HCT116 (cell line): Measurements from ENCODE around the gene CFAP77. TPM values are rescaled to one million over a fixed set of nuclear protein-coding genes. Genes with fewer than 3 reads are reported as not detected.

ENCODE experiments used
- ATAC-seq: fragments of 200-7000 bp; cut with Tn5 transposase; 2 replicates; pipeline ENCODE4 v1.9.1; 2020; ENCODE audit warnings: mild to moderate bottlenecking, moderate library complexity
- BruUV-seq: library from RNA; stranded (reverse); fragments of 400-500 nt; replicated peaks from 2 replicates; lab custom pipeline; 2021; lab: Mats Ljungman, UMichigan
- CTCF ChIA-PET: fragments of 300-600 bp; sonication (Branson Sonifier 250); formaldehyde crosslinking; loops from one replicate; lab custom pipeline; 2021; ENCODE audit warnings: antibody characterized with exemption; lab: Charles Lee
- POLR2A ChIA-PET: fragments of 300-600, 350-600 bp; sonication (Branson Sonifier 250); formaldehyde crosslinking; loops from one replicate; lab custom pipeline; 2021; ENCODE audit warnings: antibody characterized with exemption; lab: Charles Lee
- RAD21 ChIA-PET, 2 experiments: fragments of 300-600 bp; sonication (Branson Sonifier 250); formaldehyde crosslinking; loops; one replicate each; lab custom pipeline; 2023; ENCODE audit warnings: low total read pairs in 2 of 2; ENCODE audit not compliant: uncharacterized antibody in 2 of 2, unreplicated experiment in 2 of 2, low non-redundant PET in 1 of 2; lab: Charles Lee
- DNase-seq: peaks from one replicate; pipeline ENCODE4 v3.0.0-alpha.2; 2010; ENCODE audit warnings: low read depth, low spot score
- H2AFZ ChIP-seq: fragments of 200-600 bp; shearing (Covaris generic), sonication (generic); 2 replicates; pipeline ENCODE4 v1.6.1; 2017; ENCODE audit warnings: low read depth, mixed run types, mixed read lengths, antibody characterized with exemption, low read length; ENCODE audit not compliant: poor library complexity, severe bottlenecking
- H3K27ac ChIP-seq: 2 replicates; pipeline ENCODE4 v1.5.1; 2012; ENCODE audit warnings: low read depth, low read length
- H3K27me3 ChIP-seq: fragments of 200-600 bp; sonication (generic); 2 replicates; pipeline ENCODE4 v1.6.1; 2016; ENCODE audit warnings: mixed run types, low read length, mixed read lengths; ENCODE audit not compliant: insufficient read depth
- H3K36me3 ChIP-seq, 2 experiments: fragments of 200-500 bp in 1 of 2; fragments of 200-600 bp in 1 of 2; sonication (Bioruptor generic) in 1 of 2; sonication (generic) in 1 of 2; 2 replicates each; pipeline versions ENCODE4 v1.5.1 to v1.6.1; 2014 to 2016; ENCODE audit warnings: low read length in 2 of 2, inconsistent platforms in 1 of 2, mixed read lengths in 1 of 2, mixed run types in 1 of 2; ENCODE audit not compliant: insufficient read depth in 2 of 2, control insufficient read depth in 1 of 2
- H3K4me1 ChIP-seq, 2 experiments: fragments of 200-600 bp in 1 of 2; sonication (generic) in 1 of 2; 2 replicates each; pipeline versions ENCODE4 v1.5.1 to v1.6.1; 2012 to 2017; ENCODE audit warnings: low read length in 2 of 2, inconsistent platforms in 1 of 2, mild to moderate bottlenecking in 1 of 2, mixed read lengths in 1 of 2, mixed run types in 1 of 2, moderate library complexity in 1 of 2; ENCODE audit not compliant: insufficient read depth in 2 of 2, control insufficient read depth in 1 of 2
- H3K4me2 ChIP-seq: fragments of 200-600 bp; sonication (generic); 2 replicates; pipeline ENCODE4 v1.6.1; 2017; ENCODE audit warnings: mixed run types, low read length, mixed read lengths
- H3K4me3 ChIP-seq, 2 experiments: fragments of 200-600 bp in 1 of 2; sonication (generic) in 1 of 2; replicated peaks in 1 of 2; 2 replicates each; pipeline ENCODE4 v1.5.1; 2011 to 2016; ENCODE audit warnings: low read length in 2 of 2, control low read depth in 1 of 2, low read depth in 1 of 2, mild to moderate bottlenecking in 1 of 2, mixed read lengths in 1 of 2, mixed run types in 1 of 2
- H3K79me2 ChIP-seq: fragments of 200-600 bp; sonication (generic); 2 replicates; pipeline ENCODE4 v1.6.1; 2017; ENCODE audit warnings: mild to moderate bottlenecking, mixed run types, low read length, moderate library complexity, mixed read lengths; ENCODE audit not compliant: insufficient read depth
- H3K9ac ChIP-seq: fragments of 200-600 bp; sonication (generic); 2 replicates; pipeline ENCODE4 v1.6.1; 2016; ENCODE audit warnings: low read length, mixed read lengths
- H3K9me2 ChIP-seq: fragments of 200-600 bp; sonication (generic), shearing (Covaris generic); 2 replicates; pipeline ENCODE4 v1.6.1; 2017; ENCODE audit warnings: mixed run types, mild to moderate bottlenecking, moderate library complexity; ENCODE audit not compliant: insufficient read depth
- H3K9me3 ChIP-seq, 2 experiments: fragments of 200-500 bp in 1 of 2; fragments of 200-600 bp in 1 of 2; sonication (Bioruptor generic) in 1 of 2; sonication (generic) in 1 of 2; 2 replicates each; pipeline ENCODE4 v1.6.1; 2014 to 2017; ENCODE audit warnings: low read length in 2 of 2, mixed read lengths in 2 of 2, inconsistent platforms in 1 of 2, low read depth in 1 of 2, mild to moderate bottlenecking in 1 of 2, mixed run types in 1 of 2, moderate library complexity in 1 of 2; ENCODE audit not compliant: control insufficient read depth in 1 of 2, insufficient read depth in 1 of 2
- H4K20me1 ChIP-seq: fragments of 200-600 bp; sonication (generic), shearing (Covaris generic); 2 replicates; pipeline ENCODE4 v1.6.1; 2017; ENCODE audit warnings: mixed run types, mild to moderate bottlenecking, moderate library complexity; ENCODE audit not compliant: insufficient read depth
- CBX3 ChIP-seq: IDR thresholded peaks from 2 replicates; pipeline ENCODE4 v1.6.1; 2012; ENCODE audit warnings: low read depth
- EGR1 ChIP-seq: IDR thresholded peaks from 2 replicates; pipeline ENCODE4 v1.6.1; 2012; ENCODE audit warnings: low read depth
- ELF1 ChIP-seq: IDR thresholded peaks from 2 replicates; pipeline ENCODE4 v1.6.1; 2012; ENCODE audit warnings: low read depth, borderline replicate concordance
- EZH2 ChIP-seq: fragments of 200-600 bp; sonication (generic); IDR thresholded peaks from 2 replicates; pipeline ENCODE4 v1.6.1; 2017; ENCODE audit warnings: antibody characterized with exemption, mixed run types
- EZH2phosphoT487 ChIP-seq: fragments of 200-600 bp; IDR thresholded peaks from 2 replicates; pipeline ENCODE4 v1.6.1; 2018; ENCODE audit warnings: antibody characterized with exemption, borderline replicate concordance
- JUND ChIP-seq: IDR thresholded peaks from 2 replicates; pipeline ENCODE4 v1.6.1; 2012
- POLR2A ChIP-seq: IDR thresholded peaks from 2 replicates; pipeline ENCODE4 v1.7.0; 2011; ENCODE audit warnings: borderline replicate concordance; ENCODE audit not compliant: insufficient read depth, insufficient read length; ENCODE audit errors: extremely low read depth
- POLR2AphosphoS5 ChIP-seq: IDR thresholded peaks from 2 replicates; pipeline ENCODE4 v1.6.1; 2011; ENCODE audit warnings: mild to moderate bottlenecking, low read depth, low read length, moderate library complexity
- RAD21 ChIP-seq: IDR thresholded peaks from 2 replicates; pipeline ENCODE4 v1.6.1; 2012; ENCODE audit warnings: low read depth, mild to moderate bottlenecking
- SIN3A ChIP-seq: IDR thresholded peaks from 2 replicates; pipeline ENCODE4 v1.6.1; 2012; ENCODE audit warnings: low read depth
- SP1 ChIP-seq: IDR thresholded peaks from 2 replicates; pipeline ENCODE4 v1.6.1; 2012; ENCODE audit warnings: low read depth
- SRF ChIP-seq: IDR thresholded peaks from 2 replicates; pipeline ENCODE4 v1.6.1; 2012; ENCODE audit warnings: low read depth
- TCF7L2 ChIP-seq: IDR thresholded peaks from 2 replicates; pipeline ENCODE4 v1.7.0; 2011; ENCODE audit warnings: borderline replicate concordance, inconsistent platforms; ENCODE audit not compliant: insufficient read depth, insufficient read length; ENCODE audit errors: extremely low read depth
- ZFX ChIP-seq: fragments of 450-650 bp; IDR thresholded peaks from 2 replicates; pipeline ENCODE4 v1.6.1; 2017
- ZNF274 ChIP-seq: fragments of 200-500 bp; sonication (Bioruptor generic); IDR thresholded peaks from 2 replicates; pipeline ENCODE4 v1.6.1; 2014; ENCODE audit warnings: mild to moderate bottlenecking, low read depth, low read length, inconsistent platforms
- intact Hi-C: fragments of 100-400 bp; cut with micrococcal nuclease; formaldehyde crosslinking; loops from 2 replicates; pipeline ENCODE4 v1.10.0; 2022
- total RNA-seq: library from RNA; stranded (reverse); gene quantifications from one replicate; pipeline ENCODE4 v1.2.1, GENCODE V29; 2021; ENCODE audit not compliant: unreplicated experiment
- TF ChIP-seq, protein P1 (sequence below): IDR thresholded peaks from 2 replicates; pipeline ENCODE4 v1.6.1; 2012

Gene CFAP77
- total RNA-seq, 1 experiment from 2014 or later, result 0.98 TPM

DNA sequence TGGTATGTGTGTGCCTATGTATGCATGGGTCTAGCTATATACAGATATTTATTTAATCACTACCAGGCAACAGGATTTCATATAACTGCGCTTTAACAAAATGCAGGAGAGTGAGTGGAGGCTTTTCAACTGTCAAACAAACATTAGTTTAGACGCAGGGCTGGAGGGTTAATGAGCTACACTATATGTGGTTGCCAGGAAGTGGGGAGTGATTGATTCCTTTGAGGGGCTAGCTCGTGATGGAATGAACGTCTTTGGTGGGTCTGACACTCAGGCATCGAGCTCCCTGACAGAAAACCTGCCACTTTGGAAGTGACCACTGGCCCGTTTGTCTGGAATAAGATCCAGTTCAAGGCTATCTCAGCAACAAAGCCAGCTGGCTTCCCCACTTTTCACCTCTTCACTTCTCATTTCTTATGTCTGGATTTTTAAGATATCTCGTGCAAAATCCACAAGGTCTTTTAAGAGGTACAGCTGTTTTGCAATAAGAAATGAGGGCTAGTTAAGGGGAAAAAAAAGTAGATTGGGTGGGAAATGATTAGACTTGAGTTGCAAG is 78.0 kb downstream of the CFAP77 start:
- ChIA-PET CTCF (no interaction called here), RAD21 (no interaction called here), POLR2A (no interaction called here)
- H3K36me3 ChIP-seq, result no peaks in the 10 kb centered on the region
- ATAC-seq (no peak), DNase-seq (no peak)
- no peak overlapping the region for H3K27ac ChIP-seq
- H2AFZ ChIP-seq, result no peak overlapping the region
- no TSS peak for BruUV-seq
- no peak overlapping the region for H3K4me3 ChIP-seq
- no peak overlapping the region for H3K9ac ChIP-seq
- no peak overlapping the region for H3K4me2 ChIP-seq
- H4K20me1 ChIP-seq, result no peaks in the 10 kb centered on the region
- intact Hi-C loops, result no loop called here
- no peaks in the 10 kb centered on the region for H3K79me2 ChIP-seq
- no peaks in the 10 kb centered on the region for H3K9me2 ChIP-seq
- no peaks in the 10 kb centered on the region for H3K9me3 ChIP-seq
- H3K4me1 ChIP-seq, result no peaks in the 10 kb centered on the region
- TF ChIP-seq RAD21 (no peak), SRF (no peak), SP1 (no peak), ZNF274 (no peak), POLR2A (no peak), CBX3 (no peak), SIN3A (no peak), ZFX (no peak), EGR1 (no peak)
- TF ChIP-seq, protein P1, sequence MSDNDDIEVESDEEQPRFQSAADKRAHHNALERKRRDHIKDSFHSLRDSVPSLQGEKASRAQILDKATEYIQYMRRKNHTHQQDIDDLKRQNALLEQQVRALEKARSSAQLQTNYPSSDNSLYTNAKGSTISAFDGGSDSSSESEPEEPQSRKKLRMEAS, result no peak
- peaks cover 9% of the 10 kb centered on the region for H3K27me3 ChIP-seq

DNA sequence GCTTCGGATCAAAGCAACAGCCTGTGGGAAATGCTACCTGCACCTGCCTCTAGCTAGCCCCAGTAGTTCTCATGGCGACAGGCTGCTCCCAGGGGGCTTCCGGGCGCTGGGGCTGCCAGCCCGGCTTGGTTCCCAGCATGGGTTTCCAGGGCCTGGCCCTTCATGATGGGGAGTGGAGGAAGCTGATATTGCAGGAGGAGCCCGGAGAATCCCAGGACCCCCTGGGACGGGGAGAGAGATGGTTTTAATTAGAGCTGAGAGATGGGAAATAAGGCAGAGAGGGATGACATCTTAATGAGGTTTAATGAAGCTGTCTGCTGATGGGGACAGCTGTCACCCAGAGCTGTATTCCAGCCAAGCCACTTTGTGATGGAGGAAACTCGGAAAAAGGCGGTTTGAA is 78.6 kb downstream of the CFAP77 start:
- Histone ChIP-seq H3K27me3 (peaks cover 9% of the 10 kb centered on the region), H3K79me2 (no peaks in the 10 kb centered on the region), H3K4me3 (no peak overlapping the region), H3K9me2 (no peaks in the 10 kb centered on the region), H3K9ac (no peak overlapping the region), H3K9me3 (no peaks in the 10 kb centered on the region), H3K36me3 (no peaks in the 10 kb centered on the region), H4K20me1 (no peaks in the 10 kb centered on the region), H3K4me2 (no peak overlapping the region), H2AFZ (no peak overlapping the region), H3K27ac (no peak overlapping the region), H3K4me1 (no peaks in the 10 kb centered on the region)
- RAD21 ChIA-PET, result no interaction called here
- CTCF ChIA-PET, result no interaction called here
- intact Hi-C loops, result no loop called here
- BruUV-seq, result no TSS peak
- DNase-seq, result no peak
- TF ChIP-seq JUND, result no peak
- no peak for TF ChIP-seq EZH2phosphoT487
- TF ChIP-seq ELF1, result no peak
- no peak for TF ChIP-seq EGR1
- TF ChIP-seq RAD21, result no peak
- TF ChIP-seq TCF7L2, result no peak
- no peak for TF ChIP-seq POLR2AphosphoS5
- no peak for TF ChIP-seq EZH2
- TF ChIP-seq ZNF274, result no peak
- ATAC-seq, result no peak
- POLR2A ChIA-PET, result no interaction called here
